Osteocyte (in vitro differentiated cells): ENCODE measurements around the gene MORC2. TPM values are rescaled to one million over a fixed set of nuclear protein-coding genes. Genes with fewer than 3 reads are reported as not detected.

Source experiments
- DNase-seq: peaks from one replicate; pipeline ENCODE4 v3.0.0; 2021; ENCODE audit warnings: mixed read lengths; ENCODE audit not compliant: unreplicated experiment; ENCODE audit errors: extremely low spot score
- H3K27ac Mint-ChIP-seq: one replicate; pipeline ENCODE4 v1.8.0; 2021; ENCODE audit warnings: mild to moderate bottlenecking, mixed read lengths; ENCODE audit not compliant: unreplicated experiment
- H3K27me3 Mint-ChIP-seq: one replicate; pipeline ENCODE4 v1.8.0; 2021; ENCODE audit warnings: mixed read lengths; ENCODE audit not compliant: unreplicated experiment
- H3K36me3 Mint-ChIP-seq: one replicate; pipeline ENCODE4 v1.8.0; 2021; ENCODE audit warnings: mixed read lengths; ENCODE audit not compliant: unreplicated experiment
- H3K4me1 Mint-ChIP-seq: one replicate; pipeline ENCODE4 v1.8.0; 2021; ENCODE audit warnings: mixed read lengths; ENCODE audit not compliant: unreplicated experiment
- H3K4me3 Mint-ChIP-seq: one replicate; pipeline ENCODE4 v1.8.0; 2021; ENCODE audit warnings: mild to moderate bottlenecking, moderate library complexity, mixed read lengths; ENCODE audit not compliant: unreplicated experiment
- H3K9me3 Mint-ChIP-seq: one replicate; pipeline ENCODE4 v1.8.0; 2021; ENCODE audit warnings: mixed read lengths; ENCODE audit not compliant: unreplicated experiment
- total RNA-seq: library from RNA; stranded (reverse); gene quantifications from 2 replicates; pipeline ENCODE4 v1.2.1, GENCODE V29; 2021
- TF ChIP-seq, protein P1 (sequence below): fragments of 200-600 bp; sonication (generic); IDR thresholded peaks from 2 replicates; pipeline ENCODE4 v1.5.0; 2021; ENCODE audit warnings: antibody characterized with exemption, mild to moderate bottlenecking, moderate library complexity

Gene MORC2
- total RNA-seq, 1 donor from 2014 or later = 26.9 TPM

DNA sequence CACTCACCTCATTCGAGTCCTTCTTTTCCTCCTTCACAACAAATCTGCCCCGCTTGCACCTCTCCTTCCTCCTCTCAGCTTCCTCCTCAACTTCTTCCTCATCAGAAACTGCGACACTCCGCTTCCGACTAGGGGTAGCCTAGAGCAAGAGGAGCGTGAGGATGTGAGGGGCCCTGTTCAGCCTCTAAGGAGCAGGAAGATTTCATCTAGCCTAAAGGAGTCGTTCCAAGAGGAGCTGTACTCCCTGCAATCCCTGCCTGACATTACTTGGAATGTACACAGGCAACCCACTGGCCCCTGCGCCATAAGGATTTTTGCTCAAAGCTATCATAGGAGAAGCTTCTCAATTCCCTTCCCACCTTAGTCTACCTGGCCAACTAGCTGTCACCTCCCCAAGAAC is 34.5 kb downstream of the MORC2 start:
- Mint-ChIP-seq H3K36me3 (peaks cover 72% of the 10 kb centered on the region), H3K27ac (no peak overlapping the region), H3K4me1 (no peaks in the 10 kb centered on the region), H3K9me3 (no peaks in the 10 kb centered on the region), H3K4me3 (no peak overlapping the region), H3K27me3 (no peaks in the 10 kb centered on the region)
- TF ChIP-seq, protein P1, sequence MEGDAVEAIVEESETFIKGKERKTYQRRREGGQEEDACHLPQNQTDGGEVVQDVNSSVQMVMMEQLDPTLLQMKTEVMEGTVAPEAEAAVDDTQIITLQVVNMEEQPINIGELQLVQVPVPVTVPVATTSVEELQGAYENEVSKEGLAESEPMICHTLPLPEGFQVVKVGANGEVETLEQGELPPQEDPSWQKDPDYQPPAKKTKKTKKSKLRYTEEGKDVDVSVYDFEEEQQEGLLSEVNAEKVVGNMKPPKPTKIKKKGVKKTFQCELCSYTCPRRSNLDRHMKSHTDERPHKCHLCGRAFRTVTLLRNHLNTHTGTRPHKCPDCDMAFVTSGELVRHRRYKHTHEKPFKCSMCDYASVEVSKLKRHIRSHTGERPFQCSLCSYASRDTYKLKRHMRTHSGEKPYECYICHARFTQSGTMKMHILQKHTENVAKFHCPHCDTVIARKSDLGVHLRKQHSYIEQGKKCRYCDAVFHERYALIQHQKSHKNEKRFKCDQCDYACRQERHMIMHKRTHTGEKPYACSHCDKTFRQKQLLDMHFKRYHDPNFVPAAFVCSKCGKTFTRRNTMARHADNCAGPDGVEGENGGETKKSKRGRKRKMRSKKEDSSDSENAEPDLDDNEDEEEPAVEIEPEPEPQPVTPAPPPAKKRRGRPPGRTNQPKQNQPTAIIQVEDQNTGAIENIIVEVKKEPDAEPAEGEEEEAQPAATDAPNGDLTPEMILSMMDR = no peak
- DNase-seq = peak; percentile 59

DNA sequence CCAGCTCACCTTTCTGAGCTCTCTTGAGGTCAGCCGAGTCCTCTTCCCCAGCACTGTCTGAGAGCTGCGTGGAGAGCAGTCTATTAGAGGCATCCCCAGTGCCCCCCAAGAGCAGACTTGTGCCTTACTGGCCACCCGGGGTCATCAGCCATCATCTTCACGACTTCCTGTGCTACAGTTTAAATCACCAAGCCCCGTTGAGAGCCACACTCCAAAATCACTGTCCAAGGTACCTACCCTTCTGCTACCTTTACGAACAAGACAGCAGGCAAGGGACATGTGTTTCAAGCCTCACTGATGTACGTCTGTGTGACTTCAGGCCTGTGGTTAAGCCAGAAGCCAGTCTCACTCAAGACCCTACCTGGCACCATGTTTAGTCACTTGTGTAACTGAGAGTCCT is 35.1 kb downstream of the MORC2 start:
- TF ChIP-seq, protein P1 = no peak
- H3K27me3 Mint-ChIP-seq = no peaks in the 10 kb centered on the region
- no peaks in the 10 kb centered on the region for H3K4me1 Mint-ChIP-seq
- H3K4me3 Mint-ChIP-seq = no peak overlapping the region
- H3K9me3 Mint-ChIP-seq = no peaks in the 10 kb centered on the region
- H3K36me3 Mint-ChIP-seq = peaks cover 71% of the 10 kb centered on the region
- no peak overlapping the region for H3K27ac Mint-ChIP-seq
- DNase-seq = peak; percentile 60

DNA sequence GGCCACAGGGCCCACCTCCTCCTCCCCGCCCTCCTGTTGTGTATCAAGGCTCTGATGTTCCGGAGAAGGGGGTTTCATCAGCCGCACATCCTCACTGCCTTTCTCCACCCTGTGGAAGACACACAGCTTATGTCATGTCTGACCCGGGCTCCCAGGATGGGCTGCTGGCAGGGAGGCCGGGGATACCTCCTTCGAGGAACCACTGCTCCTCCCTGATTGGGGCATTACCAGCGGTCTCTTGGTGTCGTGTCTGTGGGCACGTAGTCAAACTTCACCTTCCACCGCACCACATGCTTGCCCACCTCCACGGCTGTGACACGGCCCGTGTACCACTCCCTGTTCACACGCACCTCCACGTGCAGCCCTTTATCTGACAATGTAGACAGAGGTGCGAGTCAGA is 35.9 kb downstream of the MORC2 start:
- Mint-ChIP-seq H3K36me3 (peaks cover 70% of the 10 kb centered on the region), H3K4me3 (no peak overlapping the region)

DNA sequence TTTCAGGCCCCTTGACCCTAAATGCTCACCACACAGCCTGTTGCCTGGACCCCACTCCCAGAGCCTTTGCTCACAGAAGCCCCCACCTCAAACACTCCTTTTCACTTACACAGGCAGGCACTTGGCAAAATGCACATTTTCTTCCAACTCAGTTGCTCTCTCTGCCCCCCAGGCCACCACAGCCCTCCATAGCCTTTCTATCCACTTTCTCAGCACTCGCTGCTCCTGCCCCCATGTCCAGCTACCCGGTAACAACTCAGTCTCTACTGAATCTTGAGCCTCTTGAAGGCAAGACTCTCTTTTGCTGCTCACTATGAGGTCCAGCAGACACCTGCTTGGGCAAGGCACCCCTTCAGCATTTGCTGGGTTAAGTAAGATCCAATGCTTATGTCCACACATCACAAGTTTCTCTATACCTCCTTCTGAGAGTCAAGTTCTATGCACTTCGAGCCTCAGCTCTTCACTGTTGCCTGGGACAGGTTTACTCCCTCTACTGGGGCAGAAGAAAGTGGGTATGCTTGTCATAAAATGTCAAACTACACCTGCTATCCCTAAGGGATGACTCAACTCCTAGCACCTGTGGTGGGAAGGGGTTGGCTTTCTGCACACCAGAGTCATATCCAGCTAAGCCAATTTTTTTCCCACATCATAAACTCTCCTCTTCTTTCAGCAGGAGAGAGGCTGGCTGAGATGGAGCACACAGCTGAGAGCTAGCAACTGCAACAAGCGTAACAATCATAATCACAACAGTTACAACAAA is 36.9 kb downstream of the MORC2 start:
- no peaks in the 10 kb centered on the region for H3K27me3 Mint-ChIP-seq
- peaks cover 72% of the 10 kb centered on the region for H3K36me3 Mint-ChIP-seq
- DNase-seq = peak; percentile 70
- H3K4me3 Mint-ChIP-seq = no peak overlapping the region
- no peaks in the 10 kb centered on the region for H3K4me1 Mint-ChIP-seq
- H3K27ac Mint-ChIP-seq = no peak overlapping the region
- TF ChIP-seq, protein P1 = no peak
- H3K9me3 Mint-ChIP-seq = no peaks in the 10 kb centered on the region

More for the DNA sequence above, 35.9 kb downstream of the MORC2 start:
- TF ChIP-seq, protein P1 = no peak
- Mint-ChIP-seq H3K27me3 (no peaks in the 10 kb centered on the region), H3K9me3 (no peaks in the 10 kb centered on the region), H3K27ac (no peak overlapping the region), H3K4me1 (no peaks in the 10 kb centered on the region)
- DNase-seq = peak; percentile 62

DNA sequence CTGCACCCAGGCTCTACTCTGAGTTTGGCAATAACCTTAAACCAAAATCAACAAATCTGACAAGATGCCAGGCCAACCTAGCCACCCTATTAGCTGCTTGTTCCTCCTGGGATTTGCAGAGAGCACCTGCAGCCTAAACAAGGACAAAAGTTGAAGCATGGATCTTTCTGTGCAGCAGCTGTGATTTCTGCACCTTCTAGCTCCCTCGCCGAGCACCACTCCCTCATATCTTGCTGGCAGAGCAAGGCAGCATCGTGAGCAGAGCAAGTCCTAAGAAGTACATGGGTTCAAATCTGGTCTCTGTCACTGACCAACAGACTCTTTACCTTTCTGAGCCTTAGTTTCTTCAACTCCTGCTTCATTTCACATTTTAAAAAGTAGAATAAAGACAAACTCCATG is 38.3 kb downstream of the MORC2 start:
- Mint-ChIP-seq H3K27me3 (no peaks in the 10 kb centered on the region), H3K36me3 (peaks cover 66% of the 10 kb centered on the region), H3K9me3 (no peaks in the 10 kb centered on the region), H3K27ac (no peak overlapping the region), H3K4me1 (no peaks in the 10 kb centered on the region), H3K4me3 (no peak overlapping the region)
- TF ChIP-seq, protein P1 = no peak
- DNase-seq = peak; percentile 27
